HG02571 (cell line): ENCODE data around the gene HIVEP2.

Experiments used
- ATAC-seq: cut with Tn5 transposase; IDR thresholded peaks from one replicate; pipeline ENCODE4 v1.9.1; 2021; ENCODE audit warnings: mild to moderate bottlenecking, moderate library complexity; ENCODE audit not compliant: unreplicated experiment

HIVEP2 gene

DNA sequence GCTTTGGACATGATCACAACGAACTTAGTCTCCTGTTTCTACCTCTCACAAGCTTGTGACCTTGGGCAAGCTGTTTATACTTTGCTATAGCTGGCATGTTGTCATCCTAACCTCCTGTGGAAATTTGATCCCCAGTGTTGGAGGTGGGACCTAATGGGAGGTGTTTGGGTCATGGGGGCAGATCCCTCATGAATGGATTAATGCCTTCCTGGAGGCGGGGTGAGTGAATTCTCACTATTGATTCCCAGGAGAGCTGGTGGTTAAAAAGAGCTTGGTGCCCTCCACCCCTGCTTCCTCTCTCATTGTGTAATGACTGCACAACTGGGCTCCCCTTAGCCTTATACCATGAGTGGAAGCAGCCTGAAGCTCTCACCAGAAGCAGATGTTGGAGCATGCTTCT, 228.9 kb downstream of the HIVEP2 start:
- ATAC-seq, result no peak

DNA sequence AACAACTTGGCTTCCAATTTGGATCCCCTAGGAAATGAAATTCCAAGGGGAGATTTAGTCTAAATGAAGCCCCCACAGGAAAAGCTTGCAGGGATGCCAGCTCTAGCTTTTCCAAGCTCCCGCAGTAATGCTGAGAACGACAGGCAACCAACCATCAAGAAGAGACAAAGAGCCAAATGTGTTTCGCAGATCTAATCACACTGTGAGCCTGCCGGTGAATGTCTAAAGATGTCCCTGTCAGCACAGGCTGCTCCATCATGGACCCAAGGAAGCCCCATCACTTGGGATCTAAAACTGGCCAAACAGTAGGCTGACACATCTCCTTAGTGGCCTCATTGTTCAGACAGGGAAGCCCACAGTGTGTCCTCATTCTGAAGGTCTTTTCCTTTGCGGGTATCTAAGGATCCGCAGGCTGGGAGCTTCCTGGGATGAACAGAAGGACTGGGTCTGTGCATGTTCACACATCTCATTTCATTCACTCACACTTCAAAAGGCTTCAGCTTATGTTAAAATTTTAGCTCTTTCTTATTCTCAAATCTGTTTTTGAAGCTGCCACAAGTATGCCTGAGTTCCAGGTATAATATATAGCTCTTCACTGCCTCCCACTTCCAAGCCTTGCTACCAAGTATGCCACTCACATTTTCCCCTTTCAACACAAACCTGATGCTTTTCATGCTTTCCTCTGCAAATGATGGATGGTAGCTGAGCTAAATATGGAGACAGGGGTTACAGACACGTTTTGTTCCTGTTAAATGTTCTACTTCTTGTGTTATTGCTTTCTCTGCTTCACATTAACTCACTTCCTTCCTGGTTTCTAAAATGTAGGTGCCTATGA, 229.8 kb downstream of the HIVEP2 start:
- ATAC-seq, result no peak

GRCh38 chr6:142713959-142714358, 231.0 kb downstream of the HIVEP2 start:
- no peak for ATAC-seq

- ATAC-seq, result no peak
Observed at GRCh38 chr6:142712231-142712630, 232.7 kb downstream of the HIVEP2 start.

DNA sequence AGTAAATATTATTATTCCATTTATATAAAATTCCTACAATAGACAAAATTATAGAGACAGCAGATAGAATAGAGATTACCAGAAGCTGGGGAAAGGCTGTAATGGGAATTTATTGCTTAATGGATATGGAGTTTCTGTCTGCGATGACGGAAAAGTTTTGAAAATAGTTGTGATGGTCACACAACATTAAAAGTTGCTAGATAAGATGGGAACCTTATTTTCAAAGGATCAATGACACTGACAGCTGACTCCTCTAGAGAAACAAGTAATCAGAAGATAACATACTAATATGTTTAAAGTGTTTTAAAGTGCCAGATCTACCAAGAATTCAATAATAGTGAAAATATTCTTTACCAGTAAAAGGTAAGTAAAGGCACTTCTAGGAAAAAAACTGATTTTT, 236.3 kb downstream of the HIVEP2 start:
- no peak for ATAC-seq

- no peak for ATAC-seq
Observed at GRCh38 chr6:142707255-142707654, 237.7 kb downstream of the HIVEP2 start.

- no peak for ATAC-seq
Observed at GRCh38 chr6:142706210-142706609, 238.8 kb downstream of the HIVEP2 start.

GRCh38 chr6:142705054-142705453, 239.9 kb downstream of the HIVEP2 start:
- no peak for ATAC-seq

DNA sequence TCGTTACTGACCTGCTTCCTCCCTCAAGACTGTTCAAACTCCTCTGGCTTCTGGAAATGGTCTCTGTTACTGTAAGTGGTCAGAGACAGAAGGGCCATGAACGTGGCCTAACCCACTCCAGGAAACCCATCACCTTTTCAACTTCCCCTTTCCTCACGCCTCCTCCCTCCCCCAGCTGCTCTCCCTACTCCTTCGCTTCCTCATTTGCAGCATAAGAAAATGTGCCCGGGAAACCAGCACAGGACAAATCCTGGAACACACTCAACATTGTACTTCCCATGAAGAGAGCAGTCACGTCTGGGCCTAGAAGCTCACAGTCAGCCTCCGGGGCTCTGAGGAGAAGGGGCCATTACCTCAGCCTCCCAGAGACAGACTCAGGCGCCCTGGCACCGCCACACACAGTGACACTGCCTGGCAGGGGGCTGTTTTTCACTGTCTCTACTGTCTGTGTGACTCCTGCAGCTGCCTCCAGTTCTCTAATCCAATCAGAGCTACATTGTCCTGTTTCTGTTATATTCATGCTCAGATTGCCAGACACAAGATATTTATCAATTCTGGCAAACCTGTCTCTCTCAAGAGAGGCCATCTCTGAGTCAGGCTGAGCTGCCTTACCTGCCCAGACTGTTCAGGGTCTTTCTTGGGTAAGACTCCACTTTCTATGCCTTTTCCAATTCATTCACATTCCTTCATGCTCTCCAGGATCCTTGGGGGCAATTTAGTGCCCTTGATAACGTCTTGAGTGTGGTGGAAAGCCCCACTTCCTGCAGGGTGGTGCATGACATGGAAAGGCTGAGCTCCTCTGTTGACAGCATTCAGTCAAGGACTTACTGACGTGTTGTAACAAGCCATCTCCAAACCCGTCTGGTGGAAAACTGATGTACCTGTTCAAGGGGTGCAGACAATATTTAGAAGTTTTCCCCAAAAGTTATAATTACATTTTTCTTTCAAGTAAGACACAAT, 242.2 kb downstream of the HIVEP2 start:
- ATAC-seq, result no peak
